Measurements from ENCODE around the gene UHRF2.

- TF ChIP-seq CTCF (IDR thresholded peaks at IDR 0.05) (no peak), EP300 (IDR thresholded peaks at IDR 0.05) (no peak), POLR2A (IDR thresholded peaks at IDR 0.05) (no peak)
These were observed 16.2 kb downstream of the UHRF2 start for GRCh38 chr9:6428940-6429889.

All from upper lobe of left lung (tissue), 4 donors.